Stimulated activated CD8-positive, alpha-beta memory T cell treated with anti-CD3 and anti-CD28 coated beads, Interleukin-2, amount 100 ng/mL, for 48 hours (primary cell): ENCODE results near the gene SLC4A3.
A peak's percentile ranks its signal among the peaks of the same experiment; 100 is the strongest.

Experiments used
- DNase-seq, 2 donors: peaks; one replicate each; pipeline ENCODE4 v3.0.0-alpha.2; 2020; ENCODE audit warnings: low read depth in 2 of 2

Gene SLC4A3

GRCh38 chr2:219627103-219628100 lies at the start of gene SLC4A3:
SLC4A3 (plus strand) TSS chr2:219627630; CDS start chr2:219627993, 363 bp downstream.
- DNase-seq = no peak

- no peak for DNase-seq
Measured at GRCh38 chr2:219578811-219579613, 48.4 kb upstream of the SLC4A3 start.

- no peak for DNase-seq
Measured at GRCh38 chr2:219581346-219581745, 46.1 kb upstream of the SLC4A3 start.

- DNase-seq = no peak
Measured at GRCh38 chr2:219591091-219591490, 36.3 kb upstream of the SLC4A3 start.

GRCh38 chr2:219592736-219593135 lies 34.7 kb upstream of the SLC4A3 start:
- DNase-seq = no peak

- no peak for DNase-seq
Measured at GRCh38 chr2:219593154-219593553, 34.3 kb upstream of the SLC4A3 start.

- DNase-seq = no peak
Measured at GRCh38 chr2:219595256-219595655, 32.2 kb upstream of the SLC4A3 start.

GRCh38 chr2:219596954-219597551 lies 30.4 kb upstream of the SLC4A3 start:
- no peak for DNase-seq

- DNase-seq = peak; percentile 89 to 90
Measured at GRCh38 chr2:219597552-219598307, 29.7 kb upstream of the SLC4A3 start, which contains the start of gene STK11IP. STK11IP (plus strand) TSS chr2:219597857; CDS start chr2:219598120, 263 bp downstream.

- no peak for DNase-seq
Measured at GRCh38 chr2:219598308-219599078, 28.9 kb upstream of the SLC4A3 start.

GRCh38 chr2:219603771-219604170 lies 23.7 kb upstream of the SLC4A3 start:
- DNase-seq = no peak

- no peak for DNase-seq
Measured at GRCh38 chr2:219605607-219605954, 21.8 kb upstream of the SLC4A3 start.

- DNase-seq = no peak
Measured at GRCh38 chr2:219607931-219608330, 19.5 kb upstream of the SLC4A3 start.

GRCh38 chr2:219608399-219608964 lies 18.9 kb upstream of the SLC4A3 start:
- no peak for DNase-seq

- no peak for DNase-seq
Measured at GRCh38 chr2:219609149-219609750, 18.2 kb upstream of the SLC4A3 start.

- no peak for DNase-seq
Measured at GRCh38 chr2:219611306-219611705, 16.1 kb upstream of the SLC4A3 start.

GRCh38 chr2:219611866-219612576 lies 15.4 kb upstream of the SLC4A3 start:
- no peak for DNase-seq

GRCh38 chr2:219612577-219613286 lies 14.7 kb upstream of the SLC4A3 start:
- DNase-seq = no peak
